ELF-1 (cell line): ENCODE results near the gene ZNF90.
"Not testable (repeated sequence)": the region's sequence is repeated elsewhere in the genome, so short reads cannot be mapped to it uniquely, and the experiment has no call there.

Source experiments
- DNase-seq: peaks from one replicate; pipeline ENCODE4 v3.0.0-alpha.2; 2016; ENCODE audit warnings: low read depth, low spot score

ZNF90 gene

DNA sequence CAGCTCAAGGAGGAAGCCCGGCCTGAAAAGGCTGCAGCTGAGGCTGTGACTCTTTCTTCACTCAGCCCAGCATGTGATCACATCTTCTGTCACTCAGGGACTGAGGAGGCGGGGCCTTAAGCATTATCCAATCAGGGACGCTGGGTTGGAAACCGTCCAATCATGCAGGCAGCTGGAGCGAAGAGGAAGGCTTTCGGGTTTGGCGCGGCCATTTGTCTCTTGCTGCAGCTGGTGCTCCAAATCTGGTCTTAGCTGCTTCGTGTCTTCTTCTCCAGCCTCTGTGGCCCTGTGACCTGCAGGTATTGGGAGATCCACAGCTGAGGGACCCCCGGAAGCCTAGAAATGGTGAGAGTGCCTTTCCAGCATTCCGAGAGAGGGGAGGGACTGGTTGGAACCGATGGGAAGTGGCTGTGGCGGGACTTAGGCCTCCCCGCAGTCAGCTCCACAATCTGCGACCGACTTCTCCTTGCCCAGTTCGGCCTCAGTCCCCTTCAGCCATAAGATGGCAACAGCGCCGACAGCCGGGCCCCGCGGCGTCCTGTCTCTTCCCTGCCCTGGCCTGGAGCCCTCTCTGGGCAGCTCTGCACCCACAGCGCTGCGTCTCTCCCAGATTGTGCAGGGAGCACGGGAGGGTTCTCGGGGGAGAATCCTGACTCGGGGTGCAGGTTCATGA is at the start of gene ZNF90:
ZNF90 (plus strand) TSS at position 210 of the 673 bp plus-strand sequence; CDS start at position 343, 133 bp downstream.
- DNase-seq: peak; percentile 98

- no peak for DNase-seq
These were observed 49.2 kb upstream of the ZNF90 start for GRCh38 chr19:20028611-20029010.

- DNase-seq: no peak
These were observed 41.9 kb upstream of the ZNF90 start for GRCh38 chr19:20035935-20036334.

DNA sequence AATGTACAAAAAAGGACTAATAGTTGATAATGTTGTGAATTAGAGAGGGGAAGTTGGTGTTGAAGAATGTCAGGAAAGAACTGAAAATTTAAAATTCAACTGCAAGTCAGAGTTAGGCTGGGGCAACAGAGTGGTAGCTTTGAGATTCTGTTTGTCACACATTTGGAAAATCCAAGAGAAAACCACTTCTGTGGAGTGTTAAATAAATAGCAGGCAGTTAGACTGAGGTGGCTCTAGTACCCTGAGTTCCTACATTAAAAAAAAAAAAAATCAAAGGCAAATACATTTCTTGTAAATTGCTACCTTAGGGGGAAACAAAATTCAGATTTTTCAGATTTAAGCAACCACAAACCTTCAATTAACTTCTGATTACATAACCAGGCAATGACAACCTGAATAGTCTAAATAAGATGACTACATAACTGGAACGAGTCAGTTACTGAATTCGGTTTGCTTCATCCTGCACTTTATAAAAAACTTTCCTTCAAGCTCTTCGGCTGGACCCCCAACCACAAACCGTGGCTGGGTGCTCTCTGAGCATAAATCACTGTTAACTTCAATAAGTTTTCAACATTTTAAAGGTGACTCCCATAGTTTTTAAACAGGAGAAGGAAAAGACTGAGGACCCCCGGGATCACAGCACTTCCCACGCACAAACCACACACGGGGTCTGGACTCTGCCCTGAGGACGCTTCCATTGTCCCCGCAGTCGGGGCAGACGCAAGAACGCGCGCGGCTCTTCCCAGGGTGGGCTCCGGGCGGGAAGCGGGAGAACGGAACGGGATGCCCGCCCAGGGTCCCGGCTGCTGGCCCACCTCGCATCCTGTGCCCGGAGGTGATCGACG is 39.2 kb upstream of the ZNF90 start:
- no peak for DNase-seq

DNA sequence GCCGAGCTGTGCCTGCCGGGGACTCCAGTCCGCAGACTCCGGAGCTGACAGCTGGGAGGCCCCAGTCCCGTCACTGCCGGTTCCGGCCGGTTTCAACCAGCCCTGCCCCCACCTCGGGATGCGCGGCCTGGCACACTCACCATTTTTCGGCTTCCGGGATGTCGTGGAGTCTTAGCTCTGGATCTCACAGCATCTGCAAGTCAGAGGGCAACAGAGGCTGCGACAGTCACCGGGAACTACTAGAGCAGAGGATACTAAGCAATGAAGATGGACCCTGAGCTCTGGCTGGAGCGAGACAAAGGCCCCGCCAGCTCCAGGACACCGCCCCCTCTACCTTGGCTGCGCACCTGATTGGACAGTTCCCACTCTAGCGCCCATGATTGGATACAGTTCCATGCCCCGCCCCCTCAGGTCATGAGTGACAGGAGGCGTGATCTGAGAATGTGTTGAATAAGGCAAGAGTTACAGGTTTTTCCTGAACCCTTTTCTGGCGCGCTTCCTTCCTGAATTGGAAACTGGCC is 38.5 kb upstream of the ZNF90 start, which contains the start of gene ZNF682:
ZNF682 (minus strand) TSS at position 303 of the 521 bp plus-strand sequence; CDS start at position 143, 160 bp downstream.
- DNase-seq: peak; percentile 98

GRCh38 chr19:20044663-20045062 is 33.1 kb upstream of the ZNF90 start:
- DNase-seq: no peak

GRCh38 chr19:20045742-20046141 is 32.1 kb upstream of the ZNF90 start:
- not testable (repeated sequence) for DNase-seq

DNA sequence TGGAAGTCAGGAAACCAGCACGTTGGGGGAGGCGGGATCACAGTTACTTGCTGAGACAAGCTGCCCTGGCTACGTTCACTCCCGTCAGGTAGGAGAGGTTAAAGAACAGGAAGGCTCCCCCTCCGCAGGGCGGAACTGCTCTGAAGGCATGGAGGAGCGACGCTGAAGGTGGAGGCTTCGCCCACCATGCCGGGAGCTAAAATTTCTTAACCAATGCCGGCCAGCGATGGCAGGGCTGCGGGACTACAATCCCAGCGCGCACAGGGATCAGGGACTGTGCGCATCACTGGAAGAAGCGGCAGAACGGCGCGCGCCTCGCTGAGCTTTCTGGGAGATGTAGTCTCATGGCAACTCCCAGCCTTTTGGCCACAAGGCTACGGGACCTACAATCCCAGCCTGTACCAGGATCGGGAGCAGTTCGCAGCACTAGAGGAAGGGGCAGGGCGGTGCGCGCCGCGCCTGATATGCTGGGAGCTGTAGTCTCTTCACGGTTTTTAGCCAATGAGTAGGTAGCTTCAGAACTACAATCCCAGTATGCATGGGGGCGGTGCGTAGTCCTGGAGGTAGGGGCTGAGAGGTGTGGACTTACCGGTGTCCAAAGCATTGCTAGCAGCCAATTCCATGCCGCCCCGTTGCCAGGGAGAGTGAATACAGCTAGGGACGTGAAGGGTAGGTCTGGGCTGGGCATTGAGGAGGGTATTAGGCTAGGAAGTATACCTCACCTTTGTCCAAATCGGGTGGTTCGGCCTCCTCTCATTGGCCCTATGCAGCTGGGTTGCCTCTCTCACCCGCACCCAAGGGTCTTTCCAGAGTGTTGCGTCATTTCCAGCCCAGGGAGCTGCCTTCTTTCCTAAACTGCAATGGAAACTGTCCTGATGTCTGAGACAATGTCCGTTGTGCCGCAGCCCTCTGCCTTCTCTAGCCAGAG is 25.7 kb upstream of the ZNF90 start:
- DNase-seq: peak; percentile 100

GRCh38 chr19:20058738-20059137 is 19.1 kb upstream of the ZNF90 start:
- not testable (repeated sequence) for DNase-seq

- no peak for DNase-seq
These were observed 17.5 kb upstream of the ZNF90 start for GRCh38 chr19:20060282-20060681.

- DNase-seq: no peak
These were observed 10.9 kb upstream of the ZNF90 start for GRCh38 chr19:20066861-20067260.

- peak; percentile 45 for DNase-seq
These were observed 9.9 kb upstream of the ZNF90 start for GRCh38 chr19:20067943-20068342.

DNA sequence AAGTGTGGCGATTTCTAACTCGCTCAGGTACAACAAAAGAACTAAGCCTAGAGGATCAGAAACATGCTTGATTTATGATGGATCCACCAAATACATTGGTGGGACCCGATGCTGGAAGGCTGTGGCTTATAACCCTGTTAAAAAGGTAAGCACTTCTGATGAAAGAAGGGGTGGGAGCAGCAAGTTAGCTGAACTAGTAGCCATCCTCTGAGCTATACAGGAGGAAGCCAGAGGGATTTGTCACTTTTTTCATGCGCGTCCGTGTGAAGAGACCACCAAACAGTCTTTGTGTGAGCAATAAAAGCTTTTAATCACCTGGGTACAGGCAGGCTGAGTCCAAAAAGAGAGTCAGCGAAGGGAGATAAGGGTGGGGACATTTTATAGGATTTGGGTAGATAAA is 9.2 kb upstream of the ZNF90 start:
- not testable (repeated sequence) for DNase-seq

GRCh38 chr19:20070691-20071090 is 7.1 kb upstream of the ZNF90 start:
- no peak for DNase-seq

GRCh38 chr19:20072936-20073335 is 4.9 kb upstream of the ZNF90 start:
- no peak for DNase-seq

GRCh38 chr19:20078581-20079031 is 806 bp downstream of the ZNF90 start:
- peak; percentile 73 for DNase-seq

GRCh38 chr19:20079476-20079875 is 1.7 kb downstream of the ZNF90 start:
- peak; percentile 51 for DNase-seq

- DNase-seq: peak; percentile 55
These were observed 2.9 kb downstream of the ZNF90 start for GRCh38 chr19:20080656-20081055.

- peak; percentile 97 for DNase-seq
These were observed 4.5 kb downstream of the ZNF90 start for GRCh38 chr19:20082232-20082833.

GRCh38 chr19:20082876-20083275 is 5.1 kb downstream of the ZNF90 start:
- DNase-seq: peak; percentile 74

- no peak for DNase-seq
These were observed 24.3 kb downstream of the ZNF90 start for GRCh38 chr19:20102097-20102496.
